Measurements from ENCODE around the gene CGB8. TPM values are rescaled to one million over a fixed set of nuclear protein-coding genes. Genes with fewer than 3 reads are reported as not detected.

CGB8 gene
- total and polyA plus RNA-seq, 10 of the 15 experiments (the other 5 are each of a cell fraction or from before 2014, with no cell fraction given): not detected

DNA sequence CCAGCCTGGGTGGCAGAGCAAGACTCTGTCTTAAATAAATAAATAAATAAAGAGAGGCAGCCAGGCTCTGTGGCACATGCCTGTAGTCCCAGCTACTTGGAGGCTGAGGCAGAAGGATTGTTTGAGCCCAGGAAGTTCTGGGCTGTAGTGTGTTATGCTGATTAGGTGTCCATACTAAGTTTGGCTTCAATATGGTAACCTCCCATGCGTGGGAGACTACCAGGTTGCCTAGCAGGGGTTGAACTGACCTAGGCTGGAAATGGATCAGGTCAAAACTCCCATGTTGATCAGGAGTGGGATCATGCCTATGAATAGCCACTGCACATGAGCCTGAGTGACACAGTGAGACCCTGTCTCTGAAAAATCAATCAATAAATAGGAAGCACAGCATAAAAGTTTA, 32.4 kb upstream of the CGB8 start:
- CTCF ChIA-PET: interaction anchor here (1.4 kb wide), 1 partner anchor 26 kb away, joined by 4 read pairs; no protein-coding TSS in a partner anchor
- 0% methylated on average over 1 of the region's 1 CpG for WGBS (ENCODE audit: insufficient coverage, insufficient replicate concordance, low lambda C conversion rate, missing lambda C conversion rate)
- intact Hi-C loops (cut with micrococcal nuclease; ENCODE audit: unreplicated experiment): no loop called here

More for the DNA sequence above, 32.4 kb upstream of the CGB8 start:
- Histone ChIP-seq H3K4me1 (ENCODE audit: control insufficient read depth, insufficient read depth, low read length) (no peaks in the 10 kb centered on the region), H3K9me3 (replicated peaks; ENCODE audit: control insufficient read depth, insufficient read depth, low read length) (no peaks in the 10 kb centered on the region; the same call in 2 of the 3 replicates), H4K20me1 (ENCODE audit: control insufficient read depth, insufficient read depth) (no peaks in the 10 kb centered on the region), H3K27me3 (replicated peaks in 1 of 2; ENCODE audit: control insufficient read depth in 2 of 2, insufficient read depth in 2 of 2, low read length in 1 of 2) (no peaks in the 10 kb centered on the region), H3K79me2 (ENCODE audit: control insufficient read depth, insufficient read depth, low read length) (peaks cover 11% of the 10 kb centered on the region), H3K4me2 (ENCODE audit: control insufficient read depth, insufficient read depth) (no peak overlapping the region), H3K9ac (ENCODE audit: control insufficient read depth, insufficient read depth, low read length) (no peak overlapping the region), H3K36me3 (ENCODE audit: control insufficient read depth in 2 of 2, insufficient read depth in 2 of 2, low read length in 1 of 2) (no peaks in the 10 kb centered on the region), H2AFZ (ENCODE audit: control insufficient read depth, low read depth, low read length) (no peak overlapping the region), H3K27ac (ENCODE audit: control insufficient read depth, insufficient read depth) (no peak overlapping the region), H3K4me3 (no peak overlapping the region)
- POLR2A ChIA-PET: no interaction called here
- no peak for DNase-seq (ENCODE audit: low read depth, low spot score)
- RAD21 ChIA-PET (ENCODE audit: unreplicated experiment): no interaction called here
- in situ Hi-C loops (cut with MboI): no loop called here
- no peak for FAIRE-seq
- ATAC-seq: no peak
- TF ChIP-seq, protein P1, sequence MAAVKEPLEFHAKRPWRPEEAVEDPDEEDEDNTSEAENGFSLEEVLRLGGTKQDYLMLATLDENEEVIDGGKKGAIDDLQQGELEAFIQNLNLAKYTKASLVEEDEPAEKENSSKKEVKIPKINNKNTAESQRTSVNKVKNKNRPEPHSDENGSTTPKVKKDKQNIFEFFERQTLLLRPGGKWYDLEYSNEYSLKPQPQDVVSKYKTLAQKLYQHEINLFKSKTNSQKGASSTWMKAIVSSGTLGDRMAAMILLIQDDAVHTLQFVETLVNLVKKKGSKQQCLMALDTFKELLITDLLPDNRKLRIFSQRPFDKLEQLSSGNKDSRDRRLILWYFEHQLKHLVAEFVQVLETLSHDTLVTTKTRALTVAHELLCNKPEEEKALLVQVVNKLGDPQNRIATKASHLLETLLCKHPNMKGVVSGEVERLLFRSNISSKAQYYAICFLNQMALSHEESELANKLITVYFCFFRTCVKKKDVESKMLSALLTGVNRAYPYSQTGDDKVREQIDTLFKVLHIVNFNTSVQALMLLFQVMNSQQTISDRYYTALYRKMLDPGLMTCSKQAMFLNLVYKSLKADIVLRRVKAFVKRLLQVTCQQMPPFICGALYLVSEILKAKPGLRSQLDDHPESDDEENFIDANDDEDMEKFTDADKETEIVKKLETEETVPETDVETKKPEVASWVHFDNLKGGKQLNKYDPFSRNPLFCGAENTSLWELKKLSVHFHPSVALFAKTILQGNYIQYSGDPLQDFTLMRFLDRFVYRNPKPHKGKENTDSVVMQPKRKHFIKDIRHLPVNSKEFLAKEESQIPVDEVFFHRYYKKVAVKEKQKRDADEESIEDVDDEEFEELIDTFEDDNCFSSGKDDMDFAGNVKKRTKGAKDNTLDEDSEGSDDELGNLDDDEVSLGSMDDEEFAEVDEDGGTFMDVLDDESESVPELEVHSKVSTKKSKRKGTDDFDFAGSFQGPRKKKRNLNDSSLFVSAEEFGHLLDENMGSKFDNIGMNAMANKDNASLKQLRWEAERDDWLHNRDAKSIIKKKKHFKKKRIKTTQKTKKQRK (IDR thresholded peaks at IDR 0.05; ENCODE audit: low read depth, low read length): no peak
- TF ChIP-seq TARDBP (IDR thresholded peaks at IDR 0.05; ENCODE audit: borderline replicate concordance): no peak
- no peak for TF ChIP-seq MTA2 (IDR thresholded peaks at IDR 0.05; ENCODE audit: low read depth)
- TF ChIP-seq EZH2 (IDR thresholded peaks at IDR 0.05; ENCODE audit: borderline replicate concordance, control insufficient read depth, low read depth, low read length): no peak
- no TSS peak for BruUV-seq (replicated peaks)
- SMC1A ChIA-PET (ENCODE audit: uncharacterized antibody, unreplicated experiment): no interaction called here

All from GM12878 (cell line).